HG02759 (cell line): ENCODE data around the gene TAAR9.

Experiments used
- ATAC-seq: cut with Tn5 transposase; IDR thresholded peaks from one replicate; pipeline ENCODE4 v1.9.1; 2021; ENCODE audit warnings: mild to moderate bottlenecking, moderate library complexity; ENCODE audit not compliant: unreplicated experiment

TAAR9 gene

DNA sequence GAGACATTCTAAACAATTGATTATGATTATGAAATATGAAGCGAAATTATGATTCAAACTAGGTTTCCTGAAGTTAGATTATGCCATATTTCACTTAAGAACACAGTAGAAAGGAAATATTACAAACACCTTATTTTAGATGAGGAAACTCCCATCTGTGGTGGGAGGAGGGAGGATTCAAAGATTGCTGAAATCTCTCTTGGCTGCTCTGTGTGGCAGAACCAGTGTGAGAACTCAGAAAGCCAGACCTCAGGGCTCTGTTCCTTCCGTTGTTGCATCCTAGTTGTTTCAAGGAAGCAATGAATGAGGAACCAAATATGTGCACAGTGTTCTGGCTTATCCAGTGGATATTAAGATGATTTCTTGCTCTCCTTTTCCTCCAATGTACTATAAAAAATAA lies 49.3 kb downstream of the TAAR9 start:
- no peak for ATAC-seq
